ENCODE data around the gene LRIG3. TPM values are rescaled to one million over a fixed set of nuclear protein-coding genes. Genes with fewer than 3 reads are reported as not detected.

Gene LRIG3
- total and polyA plus RNA-seq, 4 experiments from 2014 or later, result not detected

GRCh38 chr12:58916921-58917511, 3.3 kb downstream of the LRIG3 start:
- ChIA-PET CTCF (ENCODE audit: partially characterized antibody) (no interaction called here), POLR2A (ENCODE audit: partially characterized antibody) (no interaction called here)
- Mint-ChIP-seq H3K9me3 (peaks cover 0 to 5% (median 0%) of the 10 kb centered on the region in 8 donors), H3K36me3 (no peaks in the 10 kb centered on the region), H3K4me3 (no peak overlapping the region), H3K27ac (no peak overlapping the region), H3K4me1 (peaks cover 0 to 6% (median under 1%) of the 10 kb centered on the region in 4 donors), H3K27me3 (peaks cover 10 to 16% of the 10 kb centered on the region in 2 donors)
- no peaks in the 10 kb centered on the region for H3K9me3 ChIP-seq (ENCODE audit: control insufficient read depth in 1 of 2, low read length in 2 of 2)
- DNase-seq, result no peak
- H3K36me3 ChIP-seq (ENCODE audit: insufficient read depth, low read length), result no peaks in the 10 kb centered on the region
- no peaks in the 10 kb centered on the region for H3K4me1 ChIP-seq (ENCODE audit: insufficient read depth, low read length)
- H3K27me3 ChIP-seq (ENCODE audit: insufficient read depth, low read length), result peaks cover 3% of the 10 kb centered on the region
- H3K27ac ChIP-seq (ENCODE audit: low read depth, low read length), result no peak overlapping the region
- H3K4me3 ChIP-seq (ENCODE audit: low read length in 2 of 2), result no peak overlapping the region
- intact Hi-C loops (cut with micrococcal nuclease), result no loop called here

GRCh38 chr12:58916161-58916621, 4.1 kb downstream of the LRIG3 start:
- ChIA-PET CTCF (ENCODE audit: partially characterized antibody) (no interaction called here), POLR2A (ENCODE audit: partially characterized antibody) (no interaction called here)
- no peak overlapping the region for H3K4me3 Mint-ChIP-seq
- Histone ChIP-seq H3K4me3 (ENCODE audit: low read length in 2 of 2) (no peak overlapping the region), H3K27ac (ENCODE audit: low read depth, low read length) (no peak overlapping the region), H3K27me3 (ENCODE audit: insufficient read depth, low read length) (peaks cover 3% of the 10 kb centered on the region), H3K9me3 (ENCODE audit: control insufficient read depth in 1 of 2, low read length in 2 of 2) (no peaks in the 10 kb centered on the region), H3K36me3 (ENCODE audit: insufficient read depth, low read length) (no peaks in the 10 kb centered on the region), H3K4me1 (ENCODE audit: insufficient read depth, low read length) (no peaks in the 10 kb centered on the region)
- H3K27ac Mint-ChIP-seq, result no peak overlapping the region
- no peaks in the 10 kb centered on the region for H3K36me3 Mint-ChIP-seq
- H3K9me3 Mint-ChIP-seq, result peaks cover 0 to 5% (median under 1%) of the 10 kb centered on the region in 8 donors
- intact Hi-C loops (cut with micrococcal nuclease), result no loop called here
- peaks cover 9 to 14% of the 10 kb centered on the region in 2 donors for H3K27me3 Mint-ChIP-seq
- DNase-seq, result no peak
- peaks cover 0 to 6% (median under 1%) of the 10 kb centered on the region in 4 donors for H3K4me1 Mint-ChIP-seq

- POLR2A ChIA-PET (ENCODE audit: partially characterized antibody), result no interaction called here
- H3K36me3 ChIP-seq (ENCODE audit: insufficient read depth, low read length), result no peaks in the 10 kb centered on the region
- peaks cover 6 to 11% of the 10 kb centered on the region in 2 donors for H3K27me3 Mint-ChIP-seq
- no peak overlapping the region for H3K27ac ChIP-seq (ENCODE audit: low read depth, low read length)
- DNase-seq, result no peak
- H3K36me3 Mint-ChIP-seq, result no peaks in the 10 kb centered on the region
- no peaks in the 10 kb centered on the region for H3K9me3 ChIP-seq (ENCODE audit: control insufficient read depth in 1 of 2, low read length in 2 of 2)
- intact Hi-C loops (cut with micrococcal nuclease), result no loop called here
- CTCF ChIA-PET (ENCODE audit: partially characterized antibody), result no interaction called here
- peaks cover 0 to 5% (median under 1%) of the 10 kb centered on the region in 4 donors for H3K4me1 Mint-ChIP-seq
- no peak overlapping the region for H3K4me3 ChIP-seq (ENCODE audit: low read length in 2 of 2)
- no peaks in the 10 kb centered on the region for H3K4me1 ChIP-seq (ENCODE audit: insufficient read depth, low read length)
- no peak overlapping the region for H3K27ac Mint-ChIP-seq
- peaks cover 0 to 5% (median under 1%) of the 10 kb centered on the region in 8 donors for H3K9me3 Mint-ChIP-seq
- H3K4me3 Mint-ChIP-seq, result no peak overlapping the region
- peaks cover 3% of the 10 kb centered on the region for H3K27me3 ChIP-seq (ENCODE audit: insufficient read depth, low read length)
Measured at GRCh38 chr12:58915634-58916033, 4.7 kb downstream of the LRIG3 start.

GRCh38 chr12:58915037-58915436, 5.3 kb downstream of the LRIG3 start:
- intact Hi-C loops (cut with micrococcal nuclease), result no loop called here
- no peak overlapping the region for H3K27ac Mint-ChIP-seq
- H3K27me3 Mint-ChIP-seq, result peaks cover 6 to 8% of the 10 kb centered on the region in 2 donors
- DNase-seq, result no peak
- no peaks in the 10 kb centered on the region for H3K4me1 Mint-ChIP-seq
- ChIA-PET POLR2A (ENCODE audit: partially characterized antibody) (no interaction called here), CTCF (ENCODE audit: partially characterized antibody) (no interaction called here)
- Histone ChIP-seq H3K4me3 (ENCODE audit: low read length in 2 of 2) (no peak overlapping the region), H3K9me3 (ENCODE audit: control insufficient read depth in 1 of 2, low read length in 2 of 2) (no peaks in the 10 kb centered on the region), H3K4me1 (ENCODE audit: insufficient read depth, low read length) (no peaks in the 10 kb centered on the region), H3K27me3 (ENCODE audit: insufficient read depth, low read length) (peaks cover 3% of the 10 kb centered on the region), H3K36me3 (ENCODE audit: insufficient read depth, low read length) (no peaks in the 10 kb centered on the region), H3K27ac (ENCODE audit: low read depth, low read length) (no peak overlapping the region)
- peaks cover 0 to 5% (median under 1%) of the 10 kb centered on the region in 8 donors for H3K9me3 Mint-ChIP-seq
- no peaks in the 10 kb centered on the region for H3K36me3 Mint-ChIP-seq
- H3K4me3 Mint-ChIP-seq, result no peak overlapping the region

GRCh38 chr12:58914457-58914856, 5.8 kb downstream of the LRIG3 start:
- Mint-ChIP-seq H3K27me3 (peaks cover 6 to 8% of the 10 kb centered on the region in 2 donors), H3K36me3 (no peaks in the 10 kb centered on the region), H3K27ac (no peak overlapping the region), H3K4me3 (no peak overlapping the region), H3K9me3 (peaks cover 0 to 5% (median under 1%) of the 10 kb centered on the region in 8 donors), H3K4me1 (no peaks in the 10 kb centered on the region)
- H3K4me3 ChIP-seq (ENCODE audit: low read length in 2 of 2), result no peak overlapping the region
- peaks cover 3% of the 10 kb centered on the region for H3K27me3 ChIP-seq (ENCODE audit: insufficient read depth, low read length)
- no peak overlapping the region for H3K27ac ChIP-seq (ENCODE audit: low read depth, low read length)
- no peaks in the 10 kb centered on the region for H3K36me3 ChIP-seq (ENCODE audit: insufficient read depth, low read length)
- H3K9me3 ChIP-seq (ENCODE audit: control insufficient read depth in 1 of 2, low read length in 2 of 2), result no peaks in the 10 kb centered on the region
- DNase-seq, result no peak
- CTCF ChIA-PET (ENCODE audit: partially characterized antibody), result no interaction called here
- intact Hi-C loops (cut with micrococcal nuclease), result no loop called here
- H3K4me1 ChIP-seq (ENCODE audit: insufficient read depth, low read length), result no peaks in the 10 kb centered on the region
- POLR2A ChIA-PET (ENCODE audit: partially characterized antibody), result no interaction called here

GRCh38 chr12:58907391-58907790, 12.9 kb downstream of the LRIG3 start:
- Mint-ChIP-seq H3K27me3 (no peaks in the 10 kb centered on the region), H3K4me1 (no peaks in the 10 kb centered on the region), H3K9me3 (peaks cover 0 to 6% (median 3%) of the 10 kb centered on the region in 8 donors), H3K27ac (no peak overlapping the region), H3K4me3 (no peak overlapping the region), H3K36me3 (no peaks in the 10 kb centered on the region)
- Histone ChIP-seq H3K36me3 (ENCODE audit: insufficient read depth, low read length) (no peaks in the 10 kb centered on the region), H3K27me3 (ENCODE audit: insufficient read depth, low read length) (no peaks in the 10 kb centered on the region), H3K4me1 (ENCODE audit: insufficient read depth, low read length) (no peaks in the 10 kb centered on the region), H3K4me3 (ENCODE audit: low read length in 2 of 2) (no peak overlapping the region), H3K9me3 (ENCODE audit: control insufficient read depth in 1 of 2, low read length in 2 of 2) (no peaks in the 10 kb centered on the region), H3K27ac (ENCODE audit: low read depth, low read length) (no peak overlapping the region)
- ChIA-PET CTCF (ENCODE audit: partially characterized antibody) (no interaction called here), POLR2A (ENCODE audit: partially characterized antibody) (interaction anchor here (0.6 kb wide), 1 partner anchor 22 kb away, joined by 3 read pairs; no protein-coding TSS in a partner anchor)
- no peak for DNase-seq
- intact Hi-C loops (cut with micrococcal nuclease), result no loop called here

- H3K27me3 Mint-ChIP-seq, result no peaks in the 10 kb centered on the region
- H3K27ac ChIP-seq (ENCODE audit: low read depth, low read length), result no peak overlapping the region
- intact Hi-C loops (cut with micrococcal nuclease), result no loop called here
- no peak overlapping the region for H3K4me3 Mint-ChIP-seq
- H3K4me1 ChIP-seq (ENCODE audit: insufficient read depth, low read length), result no peaks in the 10 kb centered on the region
- no peaks in the 10 kb centered on the region for H3K36me3 ChIP-seq (ENCODE audit: insufficient read depth, low read length)
- CTCF ChIA-PET (ENCODE audit: partially characterized antibody), result no interaction called here
- H3K4me3 ChIP-seq (ENCODE audit: low read length in 2 of 2), result no peak overlapping the region
- no peaks in the 10 kb centered on the region for H3K4me1 Mint-ChIP-seq
- H3K9me3 Mint-ChIP-seq, result peaks cover 0 to 6% (median 3%) of the 10 kb centered on the region in 8 donors
- POLR2A ChIA-PET (ENCODE audit: partially characterized antibody), result interaction anchor here (0.6 kb wide), 1 partner anchor 22 kb away, joined by 3 read pairs; no protein-coding TSS in a partner anchor
- no peaks in the 10 kb centered on the region for H3K36me3 Mint-ChIP-seq
- H3K27me3 ChIP-seq (ENCODE audit: insufficient read depth, low read length), result no peaks in the 10 kb centered on the region
- H3K9me3 ChIP-seq (ENCODE audit: control insufficient read depth in 1 of 2, low read length in 2 of 2), result no peaks in the 10 kb centered on the region
- DNase-seq, result no peak
- no peak overlapping the region for H3K27ac Mint-ChIP-seq
Measured at GRCh38 chr12:58906917-58907316, 13.4 kb downstream of the LRIG3 start.

Measured in CD4-positive, alpha-beta memory T cell (primary cell).